ENCODE data around the gene PRKACG.
"Not testable (repeated sequence)": the region's sequence is repeated elsewhere in the genome, so short reads cannot be mapped to it uniquely, and the experiment has no call there.

DNA sequence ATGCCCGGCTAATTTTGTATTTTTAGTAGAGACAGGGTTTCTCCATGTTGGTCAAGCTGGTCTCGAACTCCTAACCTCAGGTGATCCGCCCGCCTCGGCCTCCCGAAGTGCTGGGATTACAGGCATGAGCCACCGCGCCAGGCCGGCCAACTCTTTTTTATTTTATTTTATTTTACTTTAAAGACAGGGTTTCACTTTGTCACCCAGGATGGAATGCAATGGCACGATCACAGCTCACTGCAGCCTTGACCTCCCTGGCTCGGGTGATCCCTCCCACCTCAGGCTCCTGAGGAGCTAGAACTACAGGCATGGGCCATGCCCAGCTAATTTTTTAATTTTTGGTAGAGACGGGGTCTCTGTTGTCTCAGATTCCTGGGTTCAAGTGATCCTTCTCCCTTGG, 37.0 kb upstream of the PRKACG start:
- TF ChIP-seq, protein P1, sequence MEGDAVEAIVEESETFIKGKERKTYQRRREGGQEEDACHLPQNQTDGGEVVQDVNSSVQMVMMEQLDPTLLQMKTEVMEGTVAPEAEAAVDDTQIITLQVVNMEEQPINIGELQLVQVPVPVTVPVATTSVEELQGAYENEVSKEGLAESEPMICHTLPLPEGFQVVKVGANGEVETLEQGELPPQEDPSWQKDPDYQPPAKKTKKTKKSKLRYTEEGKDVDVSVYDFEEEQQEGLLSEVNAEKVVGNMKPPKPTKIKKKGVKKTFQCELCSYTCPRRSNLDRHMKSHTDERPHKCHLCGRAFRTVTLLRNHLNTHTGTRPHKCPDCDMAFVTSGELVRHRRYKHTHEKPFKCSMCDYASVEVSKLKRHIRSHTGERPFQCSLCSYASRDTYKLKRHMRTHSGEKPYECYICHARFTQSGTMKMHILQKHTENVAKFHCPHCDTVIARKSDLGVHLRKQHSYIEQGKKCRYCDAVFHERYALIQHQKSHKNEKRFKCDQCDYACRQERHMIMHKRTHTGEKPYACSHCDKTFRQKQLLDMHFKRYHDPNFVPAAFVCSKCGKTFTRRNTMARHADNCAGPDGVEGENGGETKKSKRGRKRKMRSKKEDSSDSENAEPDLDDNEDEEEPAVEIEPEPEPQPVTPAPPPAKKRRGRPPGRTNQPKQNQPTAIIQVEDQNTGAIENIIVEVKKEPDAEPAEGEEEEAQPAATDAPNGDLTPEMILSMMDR (IDR thresholded peaks at IDR 0.05; ENCODE audit: low read depth, low read length), result not testable (repeated sequence)
- not testable (repeated sequence) for TF ChIP-seq EZH2phosphoT487 (IDR thresholded peaks at IDR 0.05; ENCODE audit: low read depth)
